ENCODE data around the gene BZW2. TPM values are rescaled to one million over a fixed set of nuclear protein-coding genes. Genes with fewer than 3 reads are reported as not detected.
"Not testable (repeated sequence)": the region's sequence is repeated elsewhere in the genome, so short reads cannot be mapped to it uniquely, and the experiment has no call there.

BZW2 gene
- total and polyA plus RNA-seq, 4 donors: 39.0 to 78.5 (median 64.8) TPM

GRCh38 chr7:16678645-16679566, 32.9 kb downstream of the BZW2 start:
- H3K4me1 ChIP-seq (ENCODE audit: control insufficient read depth, insufficient read depth, low read length); H3K27me3 ChIP-seq (ENCODE audit: control insufficient read depth, insufficient read depth, low read length); H3K4me3 ChIP-seq (ENCODE audit: low read depth, low read length); H3K27ac ChIP-seq (ENCODE audit: low read depth, low read length); H3K9me3 ChIP-seq (ENCODE audit: control insufficient read depth, insufficient read depth, low read length); DNase-seq (ENCODE audit: low read depth in 4 of 6, low spot score in 6 of 6): not testable (repeated sequence)
- H3K36me3 ChIP-seq (ENCODE audit: control insufficient read depth, insufficient read depth, low read length): peaks cover 18% of the 10 kb centered on the region
- WGBS (ENCODE audit: insufficient coverage): 65% methylated on average over 7 of the region's 14 CpGs

DNA sequence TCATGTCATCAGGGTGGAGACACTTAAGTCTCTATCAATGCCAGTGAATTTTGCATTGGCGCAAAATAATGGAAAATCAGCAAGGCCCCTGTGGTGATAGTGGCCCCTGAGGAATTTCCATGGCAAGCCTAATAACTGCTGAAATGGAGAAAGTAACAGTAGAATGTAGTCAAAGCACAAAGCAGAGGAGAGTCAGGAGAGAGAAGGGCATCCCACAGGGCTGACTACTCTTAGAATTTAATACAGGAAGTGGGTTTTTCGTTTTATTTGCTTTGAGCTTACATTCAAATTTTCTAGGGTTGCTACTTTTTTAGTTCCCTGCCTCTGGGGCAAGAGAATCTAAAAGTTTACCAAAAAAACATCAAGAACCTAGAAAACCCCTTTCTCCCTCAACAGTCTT, 39.0 kb downstream of the BZW2 start:
- DNase-seq (ENCODE audit: low read depth in 4 of 6, low spot score in 6 of 6): peak in 1 of 6 donors; percentile 8
- peaks cover 12% of the 10 kb centered on the region for H3K36me3 ChIP-seq (ENCODE audit: control insufficient read depth, insufficient read depth, low read length)
- H3K4me3 ChIP-seq (ENCODE audit: low read depth, low read length): no peak overlapping the region
- H3K4me1 ChIP-seq (ENCODE audit: control insufficient read depth, insufficient read depth, low read length): no peaks in the 10 kb centered on the region
- no peak overlapping the region for H3K27ac ChIP-seq (ENCODE audit: low read depth, low read length)
- H3K27me3 ChIP-seq (ENCODE audit: control insufficient read depth, insufficient read depth, low read length): no peaks in the 10 kb centered on the region
- no peaks in the 10 kb centered on the region for H3K9me3 ChIP-seq (ENCODE audit: control insufficient read depth, insufficient read depth, low read length)
- WGBS (ENCODE audit: insufficient coverage): 83% methylated on average over 1 of the region's 2 CpGs

DNA sequence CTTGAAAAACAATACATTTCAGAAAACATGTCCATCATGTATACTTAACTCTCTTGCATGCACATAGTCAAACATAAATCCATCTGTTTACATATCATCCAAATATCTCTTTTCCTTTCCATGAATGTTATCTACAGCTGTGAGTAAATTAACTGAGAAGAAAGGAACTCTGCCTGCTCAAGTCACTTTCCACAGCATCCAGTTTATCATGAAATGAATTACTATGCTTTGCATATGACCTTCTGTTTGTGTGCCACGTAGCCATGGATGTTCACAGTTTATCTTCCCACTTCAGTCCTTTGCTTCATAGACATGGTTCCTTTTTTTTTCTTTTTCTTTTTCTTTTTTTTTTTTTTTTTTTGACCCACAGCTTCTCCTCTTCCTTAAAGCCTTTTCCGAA, 39.6 kb downstream of the BZW2 start:
- no peak overlapping the region for H3K4me3 ChIP-seq (ENCODE audit: low read depth, low read length)
- peaks cover 12% of the 10 kb centered on the region for H3K36me3 ChIP-seq (ENCODE audit: control insufficient read depth, insufficient read depth, low read length)
- H3K27ac ChIP-seq (ENCODE audit: low read depth, low read length): no peak overlapping the region
- WGBS (ENCODE audit: insufficient coverage): 95% methylated on average over 2 of the region's 2 CpGs
- no peaks in the 10 kb centered on the region for H3K27me3 ChIP-seq (ENCODE audit: control insufficient read depth, insufficient read depth, low read length)
- no peaks in the 10 kb centered on the region for H3K9me3 ChIP-seq (ENCODE audit: control insufficient read depth, insufficient read depth, low read length)
- H3K4me1 ChIP-seq (ENCODE audit: control insufficient read depth, insufficient read depth, low read length): no peaks in the 10 kb centered on the region
- no peak for DNase-seq (ENCODE audit: low read depth in 4 of 6, low spot score in 6 of 6)

- DNase-seq (ENCODE audit: low read depth in 4 of 6, low spot score in 6 of 6): no peak
- Histone ChIP-seq H3K36me3 (ENCODE audit: control insufficient read depth, insufficient read depth, low read length) (peaks cover 6% of the 10 kb centered on the region), H3K9me3 (ENCODE audit: control insufficient read depth, insufficient read depth, low read length) (no peaks in the 10 kb centered on the region), H3K27ac (ENCODE audit: low read depth, low read length) (no peak overlapping the region), H3K4me3 (ENCODE audit: low read depth, low read length) (no peak overlapping the region), H3K4me1 (ENCODE audit: control insufficient read depth, insufficient read depth, low read length) (no peaks in the 10 kb centered on the region), H3K27me3 (ENCODE audit: control insufficient read depth, insufficient read depth, low read length) (no peaks in the 10 kb centered on the region)
- WGBS (ENCODE audit: insufficient coverage): 100% methylated on average over 2 of the region's 2 CpGs
These were observed 42.3 kb downstream of the BZW2 start for GRCh38 chr7:16688249-16688648.

- Histone ChIP-seq H3K4me1 (ENCODE audit: control insufficient read depth, insufficient read depth, low read length) (no peaks in the 10 kb centered on the region), H3K27me3 (ENCODE audit: control insufficient read depth, insufficient read depth, low read length) (no peaks in the 10 kb centered on the region), H3K27ac (ENCODE audit: low read depth, low read length) (no peak overlapping the region), H3K4me3 (ENCODE audit: low read depth, low read length) (no peak overlapping the region), H3K9me3 (ENCODE audit: control insufficient read depth, insufficient read depth, low read length) (no peaks in the 10 kb centered on the region), H3K36me3 (ENCODE audit: control insufficient read depth, insufficient read depth, low read length) (peaks cover 6% of the 10 kb centered on the region)
- no peak for DNase-seq (ENCODE audit: low read depth in 4 of 6, low spot score in 6 of 6)
- 93% methylated on average over 3 of the region's 4 CpGs for WGBS (ENCODE audit: insufficient coverage)
These were observed 45.3 kb downstream of the BZW2 start for GRCh38 chr7:16691241-16691640.

DNA sequence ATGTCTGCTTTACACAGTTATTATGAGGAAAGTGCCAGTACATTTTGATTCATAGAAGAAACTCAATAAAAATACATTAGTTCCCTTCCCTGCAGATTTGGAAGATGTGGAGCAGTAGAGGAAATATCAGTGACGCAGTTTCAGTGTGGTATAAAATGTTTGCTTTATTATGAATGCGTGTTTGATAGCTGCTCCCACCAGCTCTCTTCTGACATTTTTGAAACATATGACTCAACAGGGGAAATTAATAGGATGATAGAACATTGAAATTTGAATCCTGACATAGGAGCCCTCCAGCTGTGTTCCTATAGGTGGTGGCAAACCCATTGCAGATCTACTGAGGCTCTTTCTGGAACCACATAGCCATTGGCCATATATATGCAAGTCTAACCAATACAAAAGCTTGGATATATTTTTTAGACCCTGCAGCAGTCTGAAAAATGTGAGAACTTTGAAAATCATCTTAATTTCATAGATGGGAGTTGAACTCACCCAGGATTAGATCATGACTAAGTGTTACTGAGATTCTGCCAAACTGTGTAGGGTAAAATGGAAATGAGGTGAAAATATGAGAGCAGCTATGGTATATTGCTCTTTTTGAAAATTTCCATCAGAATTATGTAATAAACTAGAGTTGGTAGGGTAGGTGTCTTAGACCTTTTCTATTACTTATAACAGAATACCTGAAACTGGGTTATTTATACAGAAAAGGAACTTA, 47.8 kb downstream of the BZW2 start:
- peaks cover 10% of the 10 kb centered on the region for H3K36me3 ChIP-seq (ENCODE audit: control insufficient read depth, insufficient read depth, low read length)

GRCh38 chr7:16694806-16695205, 48.8 kb downstream of the BZW2 start:
- H3K4me1 ChIP-seq (ENCODE audit: control insufficient read depth, insufficient read depth, low read length): no peaks in the 10 kb centered on the region
- no peaks in the 10 kb centered on the region for H3K27me3 ChIP-seq (ENCODE audit: control insufficient read depth, insufficient read depth, low read length)
- no peaks in the 10 kb centered on the region for H3K9me3 ChIP-seq (ENCODE audit: control insufficient read depth, insufficient read depth, low read length)
- no peak for DNase-seq (ENCODE audit: low read depth in 4 of 6, low spot score in 6 of 6)
- WGBS (ENCODE audit: insufficient coverage): no CpG with 5 or more reads among the region's 6 CpGs
- H3K27ac ChIP-seq (ENCODE audit: low read depth, low read length): no peak overlapping the region
- H3K4me3 ChIP-seq (ENCODE audit: low read depth, low read length): no peak overlapping the region
- H3K36me3 ChIP-seq (ENCODE audit: control insufficient read depth, insufficient read depth, low read length): peaks cover 10% of the 10 kb centered on the region

More for the DNA sequence above, 47.8 kb downstream of the BZW2 start:
- no peaks in the 10 kb centered on the region for H3K9me3 ChIP-seq (ENCODE audit: control insufficient read depth, insufficient read depth, low read length)
- H3K4me3 ChIP-seq (ENCODE audit: low read depth, low read length): no peak overlapping the region
- no peaks in the 10 kb centered on the region for H3K27me3 ChIP-seq (ENCODE audit: control insufficient read depth, insufficient read depth, low read length)
- no peaks in the 10 kb centered on the region for H3K4me1 ChIP-seq (ENCODE audit: control insufficient read depth, insufficient read depth, low read length)
- no CpG with 5 or more reads among the region's 2 CpGs for WGBS (ENCODE audit: insufficient coverage)
- no peak for DNase-seq (ENCODE audit: low read depth in 4 of 6, low spot score in 6 of 6)
- H3K27ac ChIP-seq (ENCODE audit: low read depth, low read length): no peak overlapping the region

GRCh38 chr7:16695621-16696237, 49.7 kb downstream of the BZW2 start:
- DNase-seq (ENCODE audit: low read depth in 4 of 6, low spot score in 6 of 6): peak in 5 of 6 donors; percentile 15 to 81 (median 37)
- no peaks in the 10 kb centered on the region for H3K9me3 ChIP-seq (ENCODE audit: control insufficient read depth, insufficient read depth, low read length)
- peaks cover 7% of the 10 kb centered on the region for H3K36me3 ChIP-seq (ENCODE audit: control insufficient read depth, insufficient read depth, low read length)
- no CpG with 5 or more reads among the region's 4 CpGs for WGBS (ENCODE audit: insufficient coverage)
- H3K4me3 ChIP-seq (ENCODE audit: low read depth, low read length): no peak overlapping the region
- no peaks in the 10 kb centered on the region for H3K4me1 ChIP-seq (ENCODE audit: control insufficient read depth, insufficient read depth, low read length)
- no peak overlapping the region for H3K27ac ChIP-seq (ENCODE audit: low read depth, low read length)
- H3K27me3 ChIP-seq (ENCODE audit: control insufficient read depth, insufficient read depth, low read length): no peaks in the 10 kb centered on the region

DNA sequence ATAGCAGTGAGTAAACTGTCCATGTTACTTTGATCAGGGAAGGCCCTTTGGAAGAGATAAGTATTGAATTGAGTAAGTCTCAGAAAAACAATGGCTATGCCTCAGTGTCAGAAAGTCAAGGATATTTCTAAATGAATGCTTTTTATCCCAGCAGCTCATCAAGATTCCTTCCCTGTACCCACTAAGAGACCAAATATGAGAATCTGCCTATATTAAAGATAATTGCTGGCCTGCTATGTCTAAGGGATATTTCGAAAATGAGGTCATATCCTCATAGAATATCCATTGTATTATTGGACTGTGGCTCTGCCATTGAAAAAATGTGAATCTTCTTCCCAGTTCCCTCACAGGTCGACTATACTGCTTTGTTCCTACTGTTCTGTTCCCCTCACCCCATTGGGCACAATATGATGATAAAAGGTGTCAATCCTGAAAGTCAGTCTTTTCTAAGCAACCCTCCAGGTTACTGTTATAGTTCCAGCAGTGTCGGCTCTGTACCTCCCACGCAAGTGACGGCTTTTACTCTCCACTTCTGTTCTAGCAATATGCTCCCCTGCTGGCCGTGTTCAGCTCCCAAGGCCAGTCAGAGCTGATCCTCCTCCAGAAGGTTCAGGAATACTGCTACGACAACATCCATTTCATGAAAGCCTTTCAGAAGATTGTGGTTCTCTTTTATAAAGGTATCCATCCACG, 51.7 kb downstream of the BZW2 start:
- Histone ChIP-seq H3K4me3 (ENCODE audit: low read depth, low read length) (no peak overlapping the region), H3K4me1 (ENCODE audit: control insufficient read depth, insufficient read depth, low read length) (no peaks in the 10 kb centered on the region), H3K9me3 (ENCODE audit: control insufficient read depth, insufficient read depth, low read length) (no peaks in the 10 kb centered on the region), H3K36me3 (ENCODE audit: control insufficient read depth, insufficient read depth, low read length) (peaks cover 4% of the 10 kb centered on the region), H3K27ac (ENCODE audit: low read depth, low read length) (no peak overlapping the region), H3K27me3 (ENCODE audit: control insufficient read depth, insufficient read depth, low read length) (no peaks in the 10 kb centered on the region)
- peak in 1 of 6 donors; percentile 10 for DNase-seq (ENCODE audit: low read depth in 4 of 6, low spot score in 6 of 6)
- 68% methylated on average over 5 of the region's 8 CpGs for WGBS (ENCODE audit: insufficient coverage)

Data from spinal cord (tissue), 10 donors.